Keratinocyte (primary cell): ENCODE results near the gene KRT82. TPM values are rescaled to one million over a fixed set of nuclear protein-coding genes. Genes with fewer than 3 reads are reported as not detected.

Experiments
- DNase-seq: peaks from one replicate; pipeline ENCODE4 v3.0.0-alpha.2; 2011; ENCODE audit warnings: low read depth, missing footprints, low spot score
- FAIRE-seq: peaks from 2 replicates; lab custom pipeline; 2011; peaks lifted over from hg19 to GRCh38; lab: Jason Lieb, UNC
- H2AFZ ChIP-seq: 2 replicates; pipeline ENCODE4 v1.6.0; 2012; ENCODE audit warnings: low read length, control low read depth, inconsistent platforms; ENCODE audit not compliant: control insufficient read depth
- H3K27ac ChIP-seq: 2 replicates; pipeline ENCODE4 v1.5.1; 2011; ENCODE audit warnings: low read length; ENCODE audit not compliant: control insufficient read depth, insufficient read depth
- H3K27me3 ChIP-seq: 3 replicates; pipeline ENCODE4 v1.6.0; 2011; ENCODE audit warnings: low read length; ENCODE audit not compliant: control insufficient read depth, insufficient read depth; ENCODE audit errors: extremely low read depth
- H3K36me3 ChIP-seq, 2 experiments: 2 replicates in 1 of 2; 3 replicates in 1 of 2; pipeline ENCODE4 v1.5.1; 2011; ENCODE audit warnings: low read length in 2 of 2, mild to moderate bottlenecking in 1 of 2; ENCODE audit not compliant: control insufficient read depth in 2 of 2, insufficient read depth in 2 of 2; ENCODE audit errors: extremely low read depth in 1 of 2
- H3K4me1 ChIP-seq: 3 replicates; pipeline ENCODE4 v1.5.1; 2011; ENCODE audit warnings: low read length; ENCODE audit not compliant: control insufficient read depth, insufficient read depth; ENCODE audit errors: extremely low read depth
- H3K4me2 ChIP-seq: 3 replicates; pipeline ENCODE4 v1.6.0; 2011; ENCODE audit warnings: low read depth, low read length; ENCODE audit not compliant: control insufficient read depth, insufficient read depth; ENCODE audit errors: extremely low read depth
- H3K4me3 ChIP-seq, 3 experiments: fragments of 200-600 bp in 1 of 3; sonication (generic) in 1 of 3; 2 replicates in 2 of 3; 3 replicates in 1 of 3; pipeline ENCODE4 v1.5.1; 2011 to 2016; ENCODE audit warnings: low read length in 3 of 3, mild to moderate bottlenecking in 3 of 3, control low read depth in 2 of 3, inconsistent platforms in 1 of 3, low read depth in 1 of 3, mixed read lengths in 1 of 3, mixed run types in 1 of 3, moderate library complexity in 1 of 3; ENCODE audit not compliant: control insufficient read depth in 2 of 3, insufficient read depth in 2 of 3; ENCODE audit errors: extremely low read depth in 1 of 3
- H3K79me2 ChIP-seq: 2 replicates; pipeline ENCODE4 v1.6.0; 2012; ENCODE audit warnings: low read length; ENCODE audit not compliant: control insufficient read depth, insufficient read depth
- H3K9ac ChIP-seq: 3 replicates; pipeline ENCODE4 v1.6.0; 2011; ENCODE audit warnings: low read length; ENCODE audit not compliant: control insufficient read depth, insufficient read depth; ENCODE audit errors: extremely low read depth
- H3K9me1 ChIP-seq: 3 replicates; pipeline ENCODE4 v1.6.0; 2011; ENCODE audit warnings: low read length; ENCODE audit not compliant: control insufficient read depth, insufficient read depth; ENCODE audit errors: extremely low read depth
- H3K9me3 ChIP-seq: 2 replicates; pipeline ENCODE4 v1.5.1; 2012; ENCODE audit warnings: low read depth, low read length; ENCODE audit not compliant: control insufficient read depth
- H4K20me1 ChIP-seq: 3 replicates; pipeline ENCODE4 v1.6.0; 2011; ENCODE audit warnings: low read length; ENCODE audit not compliant: control insufficient read depth, insufficient read depth; ENCODE audit errors: extremely low read depth
- CTCF ChIP-seq, 3 experiments: IDR thresholded peaks in 1 of 3; conservative IDR thresholded peaks in 1 of 3; optimal IDR thresholded peaks in 1 of 3; 2 replicates in 2 of 3; 3 replicates in 1 of 3; pipeline versions ENCODE3 to v1.5.1; 2011; ENCODE audit warnings: low read length in 3 of 3, mild to moderate bottlenecking in 3 of 3, moderate library complexity in 2 of 3, control low read depth in 1 of 3, inconsistent platforms in 1 of 3; ENCODE audit not compliant: insufficient read depth in 2 of 3; ENCODE audit errors: extremely low read depth in 1 of 3
- EZH2 ChIP-seq: IDR thresholded peaks from one replicate; pipeline ENCODE4 v1.6.1; 2012; ENCODE audit warnings: inconsistent platforms, mild to moderate bottlenecking, low read length, moderate library complexity
- dilution Hi-C: fragments of 300-500 bp; cut with MboI; formaldehyde crosslinking; loops from one replicate; pipeline ENCODE4 v1.7.0; 2020; ENCODE audit warnings: low sequenced_read_pairs; ENCODE audit not compliant: extremely low pct_ligation_motif_present
- polyA plus RNA-seq, 5 experiments: library from polyadenylated mRNA; depleted of rRNA in 3 of 5; stranded (reverse) in 3 of 5; stranded (forward) in 1 of 5; unstranded in 1 of 5; fragments of >200 nt; gene quantifications; 1 replicate in 1 of 5; 2 replicates in 3 of 5; 3 replicates in 1 of 5; pipeline versions ENCODE4 v1.2.1 to v1.2.3, GENCODE V29; 2011 to 2012; ENCODE audit warnings: missing spikeins in 2 of 5, low read depth in 1 of 5, low replicate concordance in 1 of 5

The KRT82 gene
- polyA plus RNA-seq, 1 donor (not counting 4 experiments of a cell fraction or from before 2014, with no cell fraction given): not detected

DNA sequence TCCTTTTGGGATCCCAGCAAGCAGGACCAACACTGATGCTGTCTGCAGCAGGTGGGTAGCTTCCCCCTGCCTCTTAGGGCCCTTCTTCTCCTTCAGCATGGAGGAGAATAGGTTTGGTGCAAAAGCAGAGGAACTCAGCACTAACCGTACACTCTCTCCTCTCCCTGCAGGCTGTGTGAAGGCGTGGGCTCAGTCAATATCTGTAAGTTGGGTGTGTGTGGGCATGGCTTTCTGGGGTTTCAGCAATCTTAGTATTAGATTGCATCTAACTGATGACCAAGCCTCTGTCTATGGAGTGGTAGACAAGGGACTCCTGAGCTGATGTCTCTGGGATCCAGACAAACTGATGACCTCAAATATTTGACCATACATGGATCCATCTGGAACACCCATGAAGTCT is 53.2 kb downstream of the KRT82 start:
- Histone ChIP-seq H3K27me3 (no peaks in the 10 kb centered on the region), H3K4me1 (peaks cover 8% of the 10 kb centered on the region), H3K27ac (no peak overlapping the region), H3K9me3 (no peaks in the 10 kb centered on the region), H3K9me1 (no peaks in the 10 kb centered on the region), H3K36me3 (no peaks in the 10 kb centered on the region), H3K4me2 (no peak overlapping the region), H3K4me3 (no peak overlapping the region), H3K9ac (no peak overlapping the region), H2AFZ (no peak overlapping the region), H3K79me2 (no peaks in the 10 kb centered on the region), H4K20me1 (no peaks in the 10 kb centered on the region)
- no peak for FAIRE-seq
- no peak for TF ChIP-seq CTCF (optimal IDR thresholded peaks at IDR 0.05 in 1 of 3, IDR thresholded peaks at IDR 0.05 in 1 of 3, conservative IDR thresholded peaks at IDR 0.05 in 1 of 3; ENCODE audit: extremely low read depth in 1 of 3, insufficient read depth in 2 of 3, low read length in 3 of 3)
- TF ChIP-seq EZH2: no peak
- dilution Hi-C loops: no loop called here
- DNase-seq: no peak

- FAIRE-seq: no peak
- Histone ChIP-seq H3K4me2 (no peak overlapping the region), H3K4me3 (no peak overlapping the region), H4K20me1 (no peaks in the 10 kb centered on the region), H3K9me1 (no peaks in the 10 kb centered on the region), H2AFZ (no peak overlapping the region), H3K9me3 (no peaks in the 10 kb centered on the region), H3K27me3 (no peaks in the 10 kb centered on the region), H3K79me2 (no peaks in the 10 kb centered on the region), H3K36me3 (no peaks in the 10 kb centered on the region), H3K4me1 (peaks cover 13% of the 10 kb centered on the region), H3K27ac (no peak overlapping the region), H3K9ac (no peak overlapping the region)
- TF ChIP-seq EZH2: no peak
- TF ChIP-seq CTCF (optimal IDR thresholded peaks at IDR 0.05 in 1 of 3, IDR thresholded peaks at IDR 0.05 in 1 of 3, conservative IDR thresholded peaks at IDR 0.05 in 1 of 3; ENCODE audit: extremely low read depth in 1 of 3, insufficient read depth in 2 of 3, low read length in 3 of 3): no peak
- dilution Hi-C loops: no loop called here
- DNase-seq: no peak
Measured at GRCh38 chr12:52351196-52352059, 54.7 kb downstream of the KRT82 start.
